Measurements from ENCODE around the gene SLC41A1.

SLC41A1 gene

GRCh38 chr1:205754857-205755256 lies 58.1 kb downstream of the SLC41A1 start:
- no peak for DNase-seq (ENCODE audit: low read depth, low spot score)

DNA sequence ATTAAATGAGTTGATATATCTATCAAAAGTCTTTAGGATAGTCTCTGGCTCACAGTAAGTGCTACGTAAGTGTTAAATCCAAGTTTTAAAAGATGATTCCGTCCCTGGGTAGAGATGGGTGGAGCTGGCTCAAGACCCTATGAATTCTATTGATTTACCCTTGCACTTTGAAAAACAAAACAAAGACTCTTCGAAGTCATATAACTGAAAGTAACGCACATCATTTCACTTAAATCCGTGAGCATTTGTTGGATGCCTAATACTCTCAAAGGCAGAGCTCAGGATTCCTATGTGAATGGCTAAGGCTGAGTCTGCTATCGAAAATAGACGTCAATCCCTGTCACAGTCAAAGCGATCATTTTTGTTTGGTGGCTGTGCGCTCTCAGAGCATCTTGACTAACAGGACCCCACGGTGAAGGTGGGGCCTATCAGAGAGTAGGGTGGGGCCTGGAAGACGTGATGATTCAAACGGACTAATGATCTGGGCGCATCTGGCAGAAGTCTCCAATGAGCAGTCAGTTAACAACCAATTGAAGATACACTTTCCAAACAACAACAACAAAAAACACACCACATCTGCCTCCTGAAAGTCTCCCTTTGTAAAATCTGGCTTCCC lies 61.9 kb downstream of the SLC41A1 start:
- DNase-seq (ENCODE audit: low read depth, low spot score), result no peak

DNA sequence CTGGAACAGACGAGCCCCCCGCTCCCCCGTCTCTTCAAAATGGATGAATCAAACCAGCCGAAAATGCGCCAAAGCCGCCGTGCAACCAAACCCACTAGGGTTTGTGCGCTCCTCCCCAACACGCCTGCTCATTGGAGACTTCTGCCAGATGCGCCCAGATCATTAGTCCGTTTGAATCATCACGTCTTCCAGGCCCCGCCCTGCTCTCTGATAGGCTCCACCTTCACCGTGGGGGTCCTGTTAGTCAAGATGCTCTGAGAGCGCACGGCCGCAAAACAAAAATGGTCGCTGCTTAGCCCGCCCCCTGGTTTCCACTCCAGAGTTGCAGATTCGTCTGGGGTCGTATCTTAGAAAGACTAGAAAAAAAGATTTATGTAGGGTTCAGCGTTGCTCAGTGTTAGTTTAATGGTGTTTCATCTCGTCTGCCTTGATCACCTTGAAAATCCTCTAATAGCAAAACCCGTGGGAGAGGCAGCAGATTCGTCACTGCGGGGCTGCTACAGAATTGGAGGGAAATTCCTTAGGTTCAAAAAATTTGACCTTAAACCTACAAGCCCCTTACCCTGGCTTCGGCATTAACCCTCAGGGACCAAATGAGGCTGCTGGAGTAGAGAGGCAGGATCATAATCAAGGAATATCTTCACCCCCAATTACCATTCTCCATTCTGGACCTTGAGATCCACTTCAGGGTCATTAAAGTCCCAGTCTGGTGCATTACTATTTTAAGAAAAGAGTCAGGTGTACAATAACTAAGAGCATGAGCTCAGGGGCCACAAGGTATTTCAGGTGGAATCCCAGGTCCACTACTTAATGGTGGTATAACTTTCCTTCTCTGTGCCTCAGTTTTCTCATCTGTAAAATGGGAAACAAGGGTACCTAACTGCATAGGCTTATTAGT lies 62.6 kb downstream of the SLC41A1 start, which contains the start of gene NUCKS1:
Gene NUCKS1 (minus strand): TSS at position 45 of the 898 bp plus-strand sequence. CDS start 209 bp downstream, outside the sequence.
- peak; percentile 97 for DNase-seq (ENCODE audit: low read depth, low spot score)

DNA sequence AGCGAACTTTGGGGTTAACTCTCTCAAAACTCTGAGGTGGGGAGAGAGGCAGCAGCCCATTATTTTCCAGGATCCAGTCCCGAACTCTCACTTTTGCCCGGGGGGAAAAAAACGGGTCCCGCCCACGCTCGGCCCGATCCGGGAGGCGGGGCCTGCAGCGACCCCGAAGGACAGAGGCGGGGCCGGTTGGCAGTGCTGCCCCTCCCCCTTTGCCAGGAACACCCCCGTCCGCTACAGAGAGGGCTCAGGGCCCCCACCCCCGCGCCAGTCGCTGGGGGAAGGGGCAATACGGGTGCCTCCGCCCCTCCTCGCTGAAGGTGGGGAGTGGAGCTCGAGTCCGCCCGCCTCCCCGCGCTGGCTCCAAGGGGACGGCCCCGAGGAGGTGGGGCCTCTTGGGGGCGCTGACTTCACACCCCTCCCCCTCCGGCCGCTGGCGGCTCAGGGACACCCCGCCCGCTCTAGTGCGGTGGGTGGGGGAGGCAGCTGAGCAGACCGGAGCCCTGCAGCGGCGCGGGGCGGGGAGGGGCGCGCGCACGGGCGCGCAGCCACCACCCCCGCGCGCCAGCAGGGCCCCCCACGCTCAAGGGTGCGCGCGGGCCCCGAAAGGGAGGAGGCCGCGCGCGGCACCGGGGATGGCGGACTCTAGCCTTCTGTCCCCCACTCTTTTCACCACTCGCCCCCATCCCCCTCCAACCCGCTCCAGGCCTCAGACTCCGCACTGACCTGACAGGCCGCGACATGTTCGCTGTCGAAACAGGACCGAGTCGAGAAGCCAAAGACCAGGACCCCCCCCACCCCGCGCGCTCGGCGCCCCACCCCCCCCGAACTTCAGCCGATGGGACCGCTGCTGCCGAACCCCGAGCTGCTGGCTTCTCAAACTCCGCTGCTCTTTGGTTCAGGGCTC lies 63.5 kb downstream of the SLC41A1 start:
- peak; percentile 95 for DNase-seq (ENCODE audit: low read depth, low spot score)

- DNase-seq (ENCODE audit: low read depth, low spot score), result no peak
Observed at GRCh38 chr1:205748403-205749233, 64.4 kb downstream of the SLC41A1 start.

GRCh38 chr1:205746757-205747412 lies 66.1 kb downstream of the SLC41A1 start:
- no peak for DNase-seq (ENCODE audit: low read depth, low spot score)

- DNase-seq (ENCODE audit: low read depth, low spot score), result no peak
Observed at GRCh38 chr1:205744403-205744802, 68.6 kb downstream of the SLC41A1 start.

- no peak for DNase-seq (ENCODE audit: low read depth, low spot score)
Observed at GRCh38 chr1:205743977-205744376, 69.0 kb downstream of the SLC41A1 start.

DNA sequence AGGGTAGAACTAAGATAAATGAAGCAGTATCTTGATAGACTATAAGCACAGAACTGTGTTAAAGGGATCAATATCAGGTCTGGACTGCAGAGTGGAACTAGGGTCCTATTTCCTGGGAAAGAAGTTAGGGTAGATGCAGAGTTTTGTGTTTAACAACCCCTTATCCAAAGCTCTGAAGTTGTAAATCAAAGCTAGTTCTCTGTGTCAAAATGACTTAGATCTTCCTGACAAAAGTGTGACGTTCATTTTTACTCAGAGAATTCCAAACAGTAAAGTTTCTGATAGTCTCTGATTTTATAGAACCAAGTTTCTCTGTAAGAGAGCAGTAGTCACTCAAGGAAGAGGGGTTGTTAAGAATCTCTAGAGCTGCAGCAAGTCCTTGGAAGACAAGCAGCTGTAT lies 71.3 kb downstream of the SLC41A1 start:
- no peak for DNase-seq (ENCODE audit: low read depth, low spot score)

GRCh38 chr1:205739348-205740160 lies 73.4 kb downstream of the SLC41A1 start:
- peak; percentile 32 for DNase-seq (ENCODE audit: low read depth, low spot score)

All from smooth muscle cell of the brain vasculature (primary cell).